Gastroesophageal sphincter (tissue), 3 donors: ENCODE measurements around the gene FZD7.

Experiments
- CTCF ChIP-seq, 4 experiments: fragments of 200-600 bp in 2 of 4; fragments of 450-650 bp in 2 of 4; sonication (generic) in 1 of 4; IDR thresholded peaks; one replicate each; pipeline ENCODE4 v1.5.1; 2017 to 2019; ENCODE audit warnings: antibody characterized with exemption in 4 of 4, mild to moderate bottlenecking in 2 of 4, moderate library complexity in 2 of 4
- POLR2A ChIP-seq, 2 donors: fragments of 450-650 bp; IDR thresholded peaks; one replicate each; pipeline ENCODE4 v1.6.1; 2017; ENCODE audit warnings: antibody characterized with exemption in 2 of 2, mild to moderate bottlenecking in 2 of 2, moderate library complexity in 1 of 2
- POLR2AphosphoS5 ChIP-seq: sonication (generic); formaldehyde crosslinking; IDR thresholded peaks from one replicate; pipeline ENCODE4 v1.6.1; 2017; ENCODE audit warnings: antibody characterized with exemption

GRCh38 chr2:202035941-202036372 is 2.3 kb downstream of the FZD7 start:
- TF ChIP-seq CTCF (IDR thresholded peaks at IDR 0.05) (no peak), POLR2A (IDR thresholded peaks at IDR 0.05) (no peak), POLR2AphosphoS5 (no peak)
